NT2/D1 (cell line): Measurements from ENCODE around the gene SULT1A2.

Source experiments
- DNase-seq: peaks from one replicate; pipeline ENCODE4 v3.0.0-alpha.2; 2011; ENCODE audit warnings: low read depth, low spot score
- H3K27me3 ChIP-seq: 2 replicates; pipeline ENCODE4 v1.6.0; 2011; ENCODE audit warnings: mild to moderate bottlenecking; ENCODE audit not compliant: insufficient read length, insufficient read depth
- H3K36me3 ChIP-seq: 2 replicates; pipeline ENCODE4 v1.6.1; 2011; ENCODE audit warnings: mild to moderate bottlenecking, low read length, mixed read lengths; ENCODE audit not compliant: insufficient read depth, insufficient read length
- H3K4me1 ChIP-seq: 2 replicates; pipeline ENCODE4 v1.5.1; 2011; ENCODE audit not compliant: insufficient read depth, insufficient read length
- H3K4me3 ChIP-seq: 2 replicates; pipeline ENCODE4 v1.5.1; 2011; ENCODE audit warnings: low read depth; ENCODE audit not compliant: insufficient read length
- H3K9ac ChIP-seq: 2 replicates; pipeline ENCODE4 v1.6.0; 2011; ENCODE audit warnings: low read depth; ENCODE audit not compliant: insufficient read length
- H3K9me3 ChIP-seq: 2 replicates; pipeline ENCODE4 v1.5.1; 2011; ENCODE audit warnings: mild to moderate bottlenecking, low read length; ENCODE audit not compliant: insufficient read depth
- SUZ12 ChIP-seq: IDR thresholded peaks from 2 replicates; pipeline ENCODE4 v1.6.1; 2011; ENCODE audit not compliant: insufficient read length, insufficient read depth; ENCODE audit errors: extremely low read depth
- YY1 ChIP-seq: IDR thresholded peaks from 2 replicates; pipeline ENCODE4 v1.6.1; 2011; ENCODE audit not compliant: insufficient read length, insufficient read depth
- ZNF274 ChIP-seq: IDR thresholded peaks from 2 replicates; pipeline ENCODE4 v1.6.1; 2011; ENCODE audit warnings: mild to moderate bottlenecking, low read depth, low read length

The SULT1A2 gene

GRCh38 chr16:28542646-28543045 lies 54.2 kb downstream of the SULT1A2 start:
- Histone ChIP-seq H3K4me3 (no peak overlapping the region), H3K27me3 (no peaks in the 10 kb centered on the region), H3K36me3 (no peaks in the 10 kb centered on the region), H3K9ac (no peak overlapping the region), H3K4me1 (no peaks in the 10 kb centered on the region), H3K9me3 (no peaks in the 10 kb centered on the region)
- TF ChIP-seq YY1 (no peak), ZNF274 (no peak), SUZ12 (no peak)
- DNase-seq: no peak
